Esophagus squamous epithelium (tissue), 5 donors: ENCODE data around the gene PI4KA. TPM values are rescaled to one million over a fixed set of nuclear protein-coding genes. Genes with fewer than 3 reads are reported as not detected.

Experiments used
- DNase-seq: peaks from one replicate; lab custom pipeline; 2025; lab: John Stamatoyannopoulos, UW
- H3K27ac ChIP-seq, 4 donors: fragments of 200-600 bp; sonication (generic); one replicate each; pipeline ENCODE4 v1.5.1; 2016 to 2019; ENCODE audit warnings: mild to moderate bottlenecking in 1 of 4
- H3K27me3 ChIP-seq, 4 donors: fragments of 200-600 bp; sonication (generic); 1 replicate in 3 of 4; 2 replicates in 1 of 4; pipeline versions ENCODE4 v1.5.1 to v1.6.0; 2017 to 2021; ENCODE audit warnings: antibody characterized with exemption in 1 of 4
- H3K36me3 ChIP-seq, 3 donors: fragments of 200-600 bp; sonication (generic); one replicate each; pipeline ENCODE4 v1.5.1; 2016 to 2019
- H3K4me1 ChIP-seq, 3 donors: fragments of 200-600 bp; sonication (generic); one replicate each; pipeline ENCODE4 v1.5.1; 2017 to 2019
- H3K4me3 ChIP-seq, 4 donors: fragments of 200-600 bp; sonication (generic); 1 replicate in 3 of 4; 2 replicates in 1 of 4; pipeline ENCODE4 v1.5.1; 2016 to 2019; ENCODE audit warnings: mild to moderate bottlenecking in 2 of 4, moderate library complexity in 1 of 4
- H3K9me3 ChIP-seq, 3 donors: fragments of 200-600 bp; sonication (generic); one replicate each; pipeline ENCODE4 v1.5.1; 2016 to 2019
- POLR2A ChIP-seq, 4 donors: fragments of 450-650 bp; IDR thresholded peaks; one replicate each; pipeline ENCODE4 v1.6.1; 2017; ENCODE audit warnings: antibody characterized with exemption in 4 of 4, mild to moderate bottlenecking in 4 of 4, moderate library complexity in 3 of 4
- WGBS, 2 donors: methylation state at CpG; one replicate each; pipeline ENCODE4 v1.1.5; 2018; 5-methylcytosine and 5-hydroxymethylcytosine counted together
- intact Hi-C: fragments of 100-400 bp; cut with DNase I; formaldehyde crosslinking; loops from one replicate; pipeline ENCODE4 v1.15.0; 2022
- total RNA-seq, 4 donors: library from RNA; depleted of rRNA; stranded (reverse); fragments of >200 nt; gene quantifications; one replicate each; pipeline ENCODE4 v1.1.0, GENCODE V29; 2016
- TF ChIP-seq, protein P1 (sequence below), 6 experiments: fragments of 450-650 bp in 4 of 6; fragments of 200-600 bp in 2 of 6; sonication (generic) in 2 of 6; IDR thresholded peaks; one replicate each; pipeline ENCODE4 v1.5.1; 2016 to 2019; ENCODE audit warnings: antibody characterized with exemption in 6 of 6, mild to moderate bottlenecking in 4 of 6, moderate library complexity in 4 of 6
- donor health status: DM: yes; HTN: yes; CAD: no.

Gene PI4KA
- 10 to 100 TPM; 25.4 to 48.6 (median 33.8) TPM for total RNA-seq

GRCh38 chr22:20858615-20859416 is at the start of gene PI4KA, which contains the start of gene SNAP29:
PI4KA (minus strand) TSS chr22:20858811; CDS start chr22:20858725, 86 bp downstream.
SNAP29 (plus strand) TSS chr22:20859007; CDS start chr22:20859111, 104 bp downstream.
- H3K27me3 ChIP-seq: no peaks in the 10 kb centered on the region
- DNase-seq: peak; percentile 99
- peak within 1 kb of the TSS; percentile 92 to 96 (median 95) for H3K27ac ChIP-seq
- H3K4me3 ChIP-seq: peak within 1 kb of the TSS; percentile 91 to 99 (median 94)
- peaks cover 24 to 80% (median 42%) of the 10 kb centered on the region in 3 donors for H3K4me1 ChIP-seq
- H3K36me3 ChIP-seq: peaks cover 0 to 28% (median 0%) of the 10 kb centered on the region in 3 donors
- intact Hi-C loops: no loop called here
- TF ChIP-seq, protein P1, sequence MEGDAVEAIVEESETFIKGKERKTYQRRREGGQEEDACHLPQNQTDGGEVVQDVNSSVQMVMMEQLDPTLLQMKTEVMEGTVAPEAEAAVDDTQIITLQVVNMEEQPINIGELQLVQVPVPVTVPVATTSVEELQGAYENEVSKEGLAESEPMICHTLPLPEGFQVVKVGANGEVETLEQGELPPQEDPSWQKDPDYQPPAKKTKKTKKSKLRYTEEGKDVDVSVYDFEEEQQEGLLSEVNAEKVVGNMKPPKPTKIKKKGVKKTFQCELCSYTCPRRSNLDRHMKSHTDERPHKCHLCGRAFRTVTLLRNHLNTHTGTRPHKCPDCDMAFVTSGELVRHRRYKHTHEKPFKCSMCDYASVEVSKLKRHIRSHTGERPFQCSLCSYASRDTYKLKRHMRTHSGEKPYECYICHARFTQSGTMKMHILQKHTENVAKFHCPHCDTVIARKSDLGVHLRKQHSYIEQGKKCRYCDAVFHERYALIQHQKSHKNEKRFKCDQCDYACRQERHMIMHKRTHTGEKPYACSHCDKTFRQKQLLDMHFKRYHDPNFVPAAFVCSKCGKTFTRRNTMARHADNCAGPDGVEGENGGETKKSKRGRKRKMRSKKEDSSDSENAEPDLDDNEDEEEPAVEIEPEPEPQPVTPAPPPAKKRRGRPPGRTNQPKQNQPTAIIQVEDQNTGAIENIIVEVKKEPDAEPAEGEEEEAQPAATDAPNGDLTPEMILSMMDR (IDR thresholded peaks at IDR 0.05): peak in 4 of 6 experiments; percentile 25 to 36 (median 30)
- TF ChIP-seq POLR2A (IDR thresholded peaks at IDR 0.05): peak in 3 of 4 donors; percentile 77 to 90 (median 81)
- no peaks in the 10 kb centered on the region for H3K9me3 ChIP-seq
- 0% methylated on average over 1 of the region's 100 CpGs; no CpG with 5 or more reads in 1 of the 2 donors for WGBS, 2 donors

DNA sequence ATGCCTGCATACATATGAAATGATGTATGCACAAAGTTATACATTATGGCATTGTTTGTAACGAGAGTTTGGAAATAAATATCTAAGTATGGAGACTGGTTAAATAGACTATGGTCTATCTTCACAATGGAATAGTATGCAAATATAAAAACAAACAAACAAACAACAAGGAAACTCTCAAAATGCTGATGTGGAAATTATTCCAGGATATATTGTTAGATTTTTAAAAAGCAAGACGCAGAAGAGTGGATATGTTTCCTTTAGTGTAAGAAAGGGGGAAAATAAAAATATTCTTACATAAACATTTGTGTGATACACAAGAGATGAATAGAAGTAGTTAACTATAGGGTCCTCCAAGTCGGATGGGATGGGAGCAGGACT is 47.8 kb upstream of the PI4KA start:
- TF ChIP-seq POLR2A (IDR thresholded peaks at IDR 0.05): no peak
- TF ChIP-seq, protein P1 (IDR thresholded peaks at IDR 0.05): no peak
- H3K27ac ChIP-seq: no peak overlapping the region
- no peaks in the 10 kb centered on the region for H3K36me3 ChIP-seq
- H3K4me1 ChIP-seq: peaks cover 3 to 29% (median 11%) of the 10 kb centered on the region in 3 donors
- H3K4me3 ChIP-seq: no peak overlapping the region
- no peak for DNase-seq
- 72 to 77% methylated on average over 3 of the region's 3 CpGs for WGBS, 2 donors
- no peaks in the 10 kb centered on the region for H3K9me3 ChIP-seq
- intact Hi-C loops: no loop called here
- H3K27me3 ChIP-seq: no peaks in the 10 kb centered on the region

DNA sequence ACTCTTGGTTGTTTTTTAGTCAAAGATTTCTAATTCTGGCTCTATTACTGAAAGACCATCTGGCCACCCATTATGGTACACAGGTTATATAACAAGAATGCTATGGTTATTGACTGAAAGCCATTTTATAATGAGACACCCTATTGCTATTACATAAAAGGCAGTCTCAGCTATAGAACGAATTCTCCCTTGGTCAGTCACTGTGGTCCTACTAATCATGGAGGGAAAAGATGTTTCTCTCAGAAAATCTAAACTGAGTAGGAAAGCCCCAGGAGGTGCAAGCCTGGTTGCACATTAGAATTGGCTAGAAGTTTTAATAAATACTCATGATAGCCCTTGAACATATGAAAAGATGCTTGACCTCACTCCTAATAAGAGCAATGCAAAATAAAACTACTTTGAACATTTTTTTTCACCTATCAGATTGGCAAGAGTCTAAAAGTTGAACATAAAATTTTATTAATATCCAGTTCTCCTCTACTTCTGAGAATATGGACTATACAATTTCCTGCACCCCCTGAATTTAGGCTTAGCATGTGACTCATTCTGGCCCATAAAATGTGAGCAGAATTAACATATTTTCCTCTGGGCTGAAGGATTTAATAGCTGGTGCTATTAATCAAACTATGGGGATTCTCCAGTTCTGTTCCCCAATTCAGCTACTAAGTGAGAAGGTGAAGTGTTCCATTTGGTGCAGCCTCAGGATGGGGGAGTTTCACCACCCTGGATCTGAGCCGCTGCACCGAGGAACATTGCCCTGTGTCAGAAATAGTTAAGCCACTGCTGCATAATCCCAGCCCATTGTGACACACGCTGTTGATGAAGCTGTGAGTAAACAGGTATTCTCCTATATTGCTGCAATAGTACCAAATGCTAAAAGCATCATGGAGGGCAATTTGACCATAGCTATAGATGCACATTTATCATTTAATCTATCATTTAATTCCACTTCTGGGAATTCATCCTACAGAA is 47.1 kb upstream of the PI4KA start:
- H3K27ac ChIP-seq: peak overlapping the region in 3 of 4 donors; percentile 63 to 90 (median 86)
- no peak for TF ChIP-seq POLR2A (IDR thresholded peaks at IDR 0.05)
- TF ChIP-seq, protein P1 (IDR thresholded peaks at IDR 0.05): no peak
- DNase-seq: no peak
- no peaks in the 10 kb centered on the region for H3K27me3 ChIP-seq
- H3K4me3 ChIP-seq: no peak overlapping the region
- 37 to 60% methylated on average over 4 of the region's 4 CpGs for WGBS, 2 donors
- H3K4me1 ChIP-seq: peaks cover 3 to 29% (median 11%) of the 10 kb centered on the region in 3 donors
- H3K36me3 ChIP-seq: no peaks in the 10 kb centered on the region
- intact Hi-C loops: no loop called here
- no peaks in the 10 kb centered on the region for H3K9me3 ChIP-seq

DNA sequence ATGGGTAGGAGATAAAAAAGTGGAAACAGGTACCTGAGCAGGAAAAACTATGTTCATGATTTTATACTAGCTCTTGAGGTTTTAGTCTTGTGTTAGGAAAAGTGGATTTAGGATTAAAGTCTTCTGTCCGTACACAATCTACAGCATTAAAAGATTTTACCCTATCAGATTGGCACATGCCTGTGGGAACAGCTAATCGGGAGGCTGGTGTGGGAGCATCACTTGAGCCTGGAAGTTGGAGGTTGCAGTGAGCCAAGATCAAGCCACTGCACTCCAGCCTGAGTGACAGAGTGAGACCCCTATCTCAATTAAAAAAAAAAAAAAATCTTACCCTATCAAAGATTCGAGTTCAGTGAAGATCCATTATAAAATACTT is 46.4 kb upstream of the PI4KA start:
- no peak for TF ChIP-seq POLR2A (IDR thresholded peaks at IDR 0.05)
- TF ChIP-seq, protein P1 (IDR thresholded peaks at IDR 0.05): no peak
- no peak overlapping the region for H3K4me3 ChIP-seq
- WGBS, 2 donors: 36 to 42% methylated on average over 3 of the region's 3 CpGs
- H3K27me3 ChIP-seq: no peaks in the 10 kb centered on the region
- DNase-seq: no peak
- no peaks in the 10 kb centered on the region for H3K36me3 ChIP-seq
- no peaks in the 10 kb centered on the region for H3K9me3 ChIP-seq
- peaks cover 3 to 29% (median 11%) of the 10 kb centered on the region in 3 donors for H3K4me1 ChIP-seq
- peak overlapping the region; percentile 23 to 90 (median 74) for H3K27ac ChIP-seq
- intact Hi-C loops: no loop called here
